Stimulated activated CD8-positive, alpha-beta memory T cell treated with anti-CD3 and anti-CD28 coated beads, Interleukin-15, amount 100 ng/mL, for 48 hours (primary cell): ENCODE measurements around the gene PI4KA.
"Not testable (repeated sequence)": the region's sequence is repeated elsewhere in the genome, so short reads cannot be mapped to it uniquely, and the experiment has no call there.

Experiments used
- DNase-seq, 2 donors: peaks; one replicate each; pipeline ENCODE4 v3.0.0-alpha.2; 2020; ENCODE audit warnings: low read depth in 2 of 2

The PI4KA gene

DNA sequence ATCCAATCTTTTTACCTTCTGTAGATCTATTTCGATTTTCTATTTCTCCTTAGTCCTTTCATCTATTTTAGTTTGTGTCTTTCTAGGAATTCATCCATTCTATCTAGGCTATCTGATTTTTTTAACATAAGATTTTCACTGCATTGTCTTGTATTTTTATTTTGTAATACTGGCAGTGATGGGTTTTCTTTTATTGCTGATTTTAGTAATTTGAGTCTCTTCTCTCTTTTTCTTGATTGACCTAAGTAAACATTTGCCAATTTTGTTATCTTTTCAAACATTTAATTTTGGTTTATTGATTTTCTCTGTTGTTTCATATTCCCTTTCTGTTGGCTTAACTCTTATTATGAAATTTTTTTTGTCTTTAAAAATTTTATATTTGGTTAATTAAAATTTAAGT, 192.1 kb downstream of the PI4KA start:
- no peak for DNase-seq

DNA sequence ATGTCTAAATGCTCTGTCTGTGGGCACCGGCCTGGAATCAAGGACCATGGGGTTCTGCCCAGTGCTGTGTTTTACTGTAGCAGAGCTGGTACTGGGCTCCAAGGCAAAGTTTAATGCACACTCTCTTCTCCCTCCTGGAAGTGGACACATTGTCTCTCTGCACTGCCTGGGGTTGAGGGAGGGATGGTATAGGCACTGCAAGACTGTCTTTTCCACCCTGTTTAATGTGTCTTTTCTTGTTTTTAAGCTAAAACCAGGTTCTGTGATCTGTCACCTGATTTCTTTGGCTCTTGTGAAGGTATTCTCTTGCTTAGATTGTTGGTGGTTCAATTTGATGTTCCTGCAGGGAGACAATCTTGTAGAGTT, 194.0 kb downstream of the PI4KA start:
- DNase-seq: no peak

DNA sequence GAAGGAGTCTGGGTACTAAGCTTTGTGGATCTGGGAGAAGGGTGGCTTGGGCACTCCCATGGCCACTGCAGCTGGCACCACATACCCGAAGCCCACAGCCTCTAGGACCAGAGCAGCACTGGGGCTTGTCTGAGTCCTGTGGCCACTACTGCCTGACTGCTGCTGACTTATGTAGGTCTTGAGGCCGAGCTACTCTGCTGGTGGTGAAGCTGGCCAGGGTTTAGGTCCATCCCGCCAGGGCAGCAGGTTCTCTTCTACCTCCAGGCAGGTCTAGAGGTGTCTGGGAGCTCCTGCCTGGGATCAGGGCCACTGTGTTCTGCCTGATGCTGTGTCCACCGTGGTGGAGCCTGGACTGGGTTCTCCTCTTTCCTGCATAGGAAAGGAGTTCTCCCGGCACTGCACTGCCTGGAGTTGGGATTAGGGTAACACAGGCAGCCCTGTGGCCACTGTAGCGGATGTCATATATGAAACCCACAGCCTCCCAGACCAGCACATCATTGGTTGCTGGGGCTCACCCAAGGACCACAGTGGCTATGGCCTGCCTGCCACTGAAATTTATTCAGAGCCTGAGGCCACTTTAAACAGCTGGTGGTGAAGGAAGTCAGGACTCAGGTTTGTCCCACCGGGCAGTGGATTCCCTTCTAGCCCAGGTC, 194.5 kb downstream of the PI4KA start:
- no peak for DNase-seq

DNA sequence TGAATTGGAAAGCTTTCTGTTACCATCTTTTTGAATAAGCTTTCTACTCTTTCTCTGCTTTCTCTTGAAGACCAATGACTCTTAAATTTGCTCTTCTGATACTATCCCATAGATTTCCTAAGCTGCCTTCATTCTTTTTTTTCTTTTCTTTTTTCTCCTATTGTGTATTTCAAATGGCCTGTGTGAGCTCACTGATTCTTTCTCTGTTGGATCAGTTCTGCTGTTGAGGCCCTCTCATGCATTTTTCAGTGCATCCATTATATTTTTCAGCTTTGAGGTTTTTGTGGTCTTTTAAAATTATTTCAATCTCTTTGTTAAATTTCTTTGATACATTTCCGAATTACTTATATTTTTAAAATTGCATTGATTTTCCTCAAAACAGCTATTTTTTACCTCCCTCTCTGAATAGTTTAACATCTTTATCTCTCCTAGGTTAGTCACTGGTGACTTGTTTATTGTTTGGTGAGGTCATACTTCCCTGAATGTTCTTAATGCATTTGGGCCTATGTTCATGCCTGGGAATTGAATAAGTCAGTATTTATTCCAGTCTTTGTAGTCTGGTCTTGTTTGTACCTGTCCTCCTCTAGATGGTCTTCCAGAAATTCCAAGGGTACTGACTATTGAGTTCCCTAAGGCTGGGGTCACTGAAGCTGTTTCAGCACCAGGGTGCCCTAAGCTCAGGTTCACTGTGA, 195.3 kb downstream of the PI4KA start:
- DNase-seq: no peak

DNA sequence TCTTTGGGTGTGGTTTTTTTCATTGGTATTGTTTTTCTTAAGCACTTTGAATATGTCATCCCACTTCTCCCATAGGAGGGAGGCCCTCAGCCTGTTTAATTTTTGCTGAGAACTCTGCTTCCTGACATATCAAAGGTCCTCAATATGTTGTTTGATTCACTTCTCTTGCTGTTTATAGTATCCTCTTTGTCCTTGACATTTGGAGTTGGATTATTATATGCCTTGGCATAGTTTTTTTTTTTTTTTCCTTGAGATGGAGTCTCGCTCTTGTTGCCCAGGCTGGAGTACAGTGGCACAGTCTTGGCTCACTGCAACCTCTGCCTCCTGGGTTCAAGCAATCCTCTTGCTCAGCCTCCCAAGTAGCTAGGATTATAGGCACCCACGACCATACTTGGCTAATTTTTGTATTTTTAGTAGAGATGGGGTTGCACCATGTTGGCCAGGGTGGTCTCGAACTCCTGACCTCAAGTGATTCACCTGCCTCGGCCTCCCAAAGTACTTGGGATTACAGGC, 196.0 kb downstream of the PI4KA start:
- not testable (repeated sequence) for DNase-seq

DNA sequence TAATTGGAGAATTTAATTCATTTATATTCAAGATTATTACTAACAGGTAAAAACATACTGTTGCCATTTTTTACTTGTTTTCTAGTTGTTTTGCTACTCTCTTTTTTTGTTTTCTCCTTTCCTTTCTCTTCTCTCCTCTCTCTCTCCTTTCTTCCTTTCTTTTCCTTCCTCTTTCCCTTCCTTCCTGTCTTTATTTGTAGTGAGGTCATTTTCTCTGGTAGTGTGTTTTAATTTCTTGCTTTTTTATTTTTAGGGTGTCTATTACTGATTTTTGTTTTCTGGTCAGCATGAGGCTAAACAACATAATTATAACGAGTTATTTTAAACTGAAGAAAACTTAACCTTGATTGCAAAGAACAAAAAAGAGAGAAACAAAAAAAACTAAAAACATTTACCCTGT, 197.1 kb downstream of the PI4KA start:
- no peak for DNase-seq

DNA sequence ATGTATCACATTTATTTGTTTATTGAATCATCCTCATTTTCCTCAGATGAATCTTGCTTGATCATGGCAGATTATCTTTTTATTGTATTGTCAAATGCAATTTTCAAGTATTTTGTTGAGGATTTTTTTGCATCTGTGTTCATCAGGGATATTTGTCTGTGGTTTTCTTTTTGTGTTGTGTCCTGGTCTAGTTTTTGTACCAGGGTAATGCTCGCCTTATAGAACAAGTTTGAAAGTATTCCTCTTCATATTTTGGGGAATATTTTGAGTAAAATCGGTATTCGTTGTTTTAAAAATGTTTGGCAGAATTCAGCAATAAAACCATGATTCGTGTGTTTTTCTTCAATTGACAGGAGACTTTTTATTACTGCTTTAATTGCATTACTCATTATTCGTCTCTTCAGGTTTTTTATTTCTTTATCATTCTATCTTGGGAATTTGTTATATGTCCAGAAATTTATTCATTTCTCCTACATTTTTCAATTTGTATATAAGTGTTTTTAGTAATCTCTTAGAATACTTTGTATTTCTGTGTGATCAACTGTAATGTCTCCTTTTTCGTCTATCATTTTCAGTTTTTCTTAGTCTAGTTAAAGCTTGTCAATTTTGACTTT, 198.1 kb downstream of the PI4KA start:
- no peak for DNase-seq

DNA sequence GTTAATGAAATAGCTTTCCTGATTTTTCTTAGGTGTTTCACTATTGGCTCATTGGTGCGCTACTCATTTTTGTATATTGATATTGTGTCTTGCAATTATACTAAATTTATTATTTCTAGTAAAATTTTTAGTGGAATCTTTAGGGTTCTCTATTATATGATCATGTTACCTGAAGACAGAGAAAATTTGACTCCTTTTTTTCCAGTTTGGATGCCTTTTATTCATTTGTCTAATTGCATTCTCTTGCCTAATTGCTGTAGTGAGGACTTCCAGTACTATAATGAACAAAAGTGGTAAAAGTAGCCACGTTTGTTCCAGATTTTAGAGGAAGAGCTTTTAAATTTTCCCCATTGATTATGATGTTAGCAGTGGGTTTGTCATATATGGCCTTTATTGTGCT, 198.7 kb downstream of the PI4KA start:
- DNase-seq: no peak

DNA sequence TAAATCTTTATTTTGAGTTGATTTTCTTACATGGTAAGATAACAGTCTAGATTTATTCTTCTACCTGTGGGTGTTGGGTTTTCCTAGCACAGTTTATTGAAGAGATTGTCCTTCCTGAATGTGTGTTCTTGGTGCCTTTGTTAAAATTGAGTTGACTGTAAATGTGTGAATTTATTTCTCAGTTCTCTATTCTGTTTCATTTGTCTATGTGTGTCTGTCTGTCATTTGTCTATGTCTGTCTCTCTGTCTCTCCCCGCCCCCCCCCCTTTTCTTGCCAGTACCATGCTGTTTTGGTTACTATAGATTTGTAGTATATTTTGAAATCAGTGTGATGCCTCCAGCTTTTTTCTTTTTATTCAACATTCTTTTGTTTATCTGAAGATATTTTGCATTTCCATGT, 199.4 kb downstream of the PI4KA start:
- DNase-seq: no peak

DNA sequence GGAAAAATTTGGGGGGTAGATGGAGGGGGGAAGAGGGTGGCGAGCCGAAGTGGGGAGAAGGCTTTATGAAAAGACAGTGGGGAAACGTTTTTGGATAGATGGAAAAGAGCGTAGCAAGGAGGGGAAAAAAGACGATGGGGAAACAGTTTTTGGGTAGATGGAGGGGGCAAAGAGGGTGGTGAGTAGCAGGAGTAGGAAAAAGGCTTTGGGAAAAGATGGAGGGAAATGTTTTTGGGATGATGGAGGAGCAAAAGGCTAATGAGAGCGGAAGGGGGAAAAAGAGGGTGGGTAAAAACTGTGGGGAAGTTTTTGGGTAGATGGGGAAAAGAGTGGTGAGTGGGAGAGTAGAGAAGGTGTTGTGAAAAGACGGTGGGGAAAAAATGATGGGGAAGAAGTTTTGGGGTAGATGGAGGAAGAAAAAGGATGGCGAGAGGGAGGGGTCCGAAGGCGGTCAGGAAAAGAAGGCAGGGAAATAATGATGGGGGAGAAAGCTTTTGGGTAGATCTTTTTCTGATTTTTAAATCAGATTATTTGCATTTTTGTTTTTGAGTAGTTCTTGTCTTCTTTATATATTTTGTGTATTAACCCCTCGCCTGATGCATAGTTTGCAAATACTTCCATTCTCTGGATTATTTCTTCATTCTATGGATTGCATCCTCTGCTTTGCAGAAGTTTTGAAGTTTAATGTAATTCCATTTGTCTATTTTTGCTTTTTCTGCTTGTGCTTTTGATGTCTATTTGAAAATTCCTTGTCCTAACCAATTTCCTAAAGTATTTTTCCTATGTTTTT, 200.0 kb downstream of the PI4KA start:
- DNase-seq: no peak

DNA sequence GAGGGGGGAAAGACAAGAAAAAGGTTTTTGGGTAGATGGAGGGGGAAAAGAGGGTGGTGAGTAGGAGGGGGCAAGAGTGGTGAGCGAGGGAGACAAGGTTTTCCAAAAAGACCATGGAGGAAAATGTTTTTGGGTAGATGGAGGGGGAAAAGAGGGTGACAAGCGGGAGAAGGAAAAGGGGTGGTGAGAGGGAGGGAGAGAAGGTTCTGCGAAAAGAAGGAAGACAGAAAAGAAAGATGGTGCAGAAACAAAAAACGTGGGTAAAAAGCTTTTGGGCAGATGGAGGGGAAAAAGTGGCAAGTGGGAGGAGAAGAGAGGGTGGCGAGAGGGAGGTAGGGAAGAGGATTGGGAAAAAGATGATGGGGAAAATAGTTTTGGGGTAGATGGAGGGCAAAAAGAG, 200.6 kb downstream of the PI4KA start:
- no peak for DNase-seq
